Smooth muscle cell (in vitro differentiated cells): ENCODE data around the gene KCNK2. TPM values are rescaled to one million over a fixed set of nuclear protein-coding genes. Genes with fewer than 3 reads are reported as not detected.

Source experiments
- DNase-seq: peaks from one replicate; lab custom pipeline; 2025; ENCODE audit not compliant: unreplicated experiment; lab: John Stamatoyannopoulos, UW
- H2AFZ ChIP-seq: fragments of 200-600 bp; sonication (generic); 2 replicates; pipeline ENCODE4 v1.6.0; 2016; ENCODE audit warnings: antibody characterized with exemption, low read depth, mild to moderate bottlenecking
- H3F3A ChIP-seq: fragments of 200-600 bp; sonication (generic); 2 replicates; pipeline ENCODE4 v1.6.0; 2017; ENCODE audit warnings: antibody characterized with exemption, low read depth
- H3K27ac ChIP-seq: fragments of 200-600 bp; sonication (generic); 2 replicates; pipeline ENCODE4 v1.5.1; 2016; ENCODE audit warnings: low read depth, mild to moderate bottlenecking
- H3K27me3 ChIP-seq: fragments of 200-600 bp; sonication (generic); 2 replicates; pipeline ENCODE4 v1.6.1; 2016; ENCODE audit warnings: low read depth, mild to moderate bottlenecking
- H3K36me3 ChIP-seq: fragments of 200-600 bp; sonication (generic); 2 replicates; pipeline ENCODE4 v1.5.1; 2016; ENCODE audit warnings: low read depth
- H3K4me1 ChIP-seq: fragments of 200-600 bp; sonication (generic); 2 replicates; pipeline ENCODE4 v1.5.1; 2016; ENCODE audit warnings: low read depth
- H3K4me2 ChIP-seq: fragments of 200-600 bp; sonication (generic); 2 replicates; pipeline ENCODE4 v1.6.0; 2016; ENCODE audit warnings: mild to moderate bottlenecking
- H3K4me3 ChIP-seq: fragments of 200-600 bp; sonication (generic); 2 replicates; pipeline ENCODE4 v1.5.1; 2016; ENCODE audit warnings: mild to moderate bottlenecking
- H3K79me2 ChIP-seq: fragments of 200-600 bp; sonication (generic); 2 replicates; pipeline ENCODE4 v1.6.0; 2016; ENCODE audit warnings: low read depth, mild to moderate bottlenecking
- H3K9ac ChIP-seq: fragments of 200-600 bp; sonication (generic); 2 replicates; pipeline ENCODE4 v1.6.0; 2016; ENCODE audit warnings: low read depth
- H3K9me3 ChIP-seq: fragments of 200-600 bp; sonication (generic); replicated peaks from 2 replicates; pipeline ENCODE4 v1.5.1; 2016; ENCODE audit warnings: low read depth
- H4K20me1 ChIP-seq: fragments of 200-600 bp; sonication (generic); 2 replicates; pipeline ENCODE4 v1.6.0; 2016; ENCODE audit warnings: low read depth
- WGBS: methylation state at CpG from one replicate; pipeline ENCODE4 v1.1.7; 2016; ENCODE audit warnings: low lambda C conversion rate; 5-methylcytosine and 5-hydroxymethylcytosine counted together
- polyA plus RNA-seq: library from polyadenylated mRNA; unstranded; fragments of >200 nt; fragmentation: Nextera tagmentation; extraction: Ambion mirVana; gene quantifications from 2 replicates; pipeline ENCODE4 v1.2.1, GENCODE V29; 2016
- total RNA-seq: library from RNA; depleted of rRNA; stranded (reverse); fragments of >200 nt; gene quantifications from 2 replicates; pipeline ENCODE4 v1.2.3, GENCODE V29; 2014
- TF ChIP-seq, protein P1 (sequence below): fragments of 200-600 bp; sonication (generic); IDR thresholded peaks from 2 replicates; pipeline ENCODE4 v1.5.1; 2017; ENCODE audit warnings: borderline replicate concordance, mild to moderate bottlenecking, antibody characterized with exemption; ENCODE audit not compliant: insufficient read depth, poor library complexity, severe bottlenecking

KCNK2 gene
- total and polyA plus RNA-seq, 2 experiments from 2014 or later, result not detected

DNA sequence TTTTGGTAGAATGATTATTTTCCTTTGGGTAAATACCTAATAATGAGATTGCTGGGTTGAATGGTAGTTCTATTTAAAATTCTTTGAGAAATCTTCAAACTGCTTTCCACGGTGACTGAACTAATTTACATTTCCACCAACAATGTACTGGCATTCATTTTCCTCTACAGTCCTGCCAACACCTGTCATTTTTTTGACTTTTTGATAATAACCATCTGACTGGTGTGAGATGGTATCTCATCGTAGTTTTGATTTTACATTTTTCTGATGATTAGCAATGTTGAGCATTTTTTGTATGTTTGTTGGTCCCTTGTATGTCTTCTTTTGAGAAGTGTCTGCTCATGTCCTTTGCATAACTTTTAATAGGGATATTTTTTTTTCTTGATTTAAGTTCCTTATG is 23.5 kb downstream of the KCNK2 start:
- no peak overlapping the region for H3K4me2 ChIP-seq
- no peaks in the 10 kb centered on the region for H3K4me1 ChIP-seq
- H3K27ac ChIP-seq, result no peak overlapping the region
- H3K4me3 ChIP-seq, result no peak overlapping the region
- DNase-seq, result no peak
- H3F3A ChIP-seq, result no peaks in the 10 kb centered on the region
- no peaks in the 10 kb centered on the region for H3K79me2 ChIP-seq
- TF ChIP-seq, protein P1, sequence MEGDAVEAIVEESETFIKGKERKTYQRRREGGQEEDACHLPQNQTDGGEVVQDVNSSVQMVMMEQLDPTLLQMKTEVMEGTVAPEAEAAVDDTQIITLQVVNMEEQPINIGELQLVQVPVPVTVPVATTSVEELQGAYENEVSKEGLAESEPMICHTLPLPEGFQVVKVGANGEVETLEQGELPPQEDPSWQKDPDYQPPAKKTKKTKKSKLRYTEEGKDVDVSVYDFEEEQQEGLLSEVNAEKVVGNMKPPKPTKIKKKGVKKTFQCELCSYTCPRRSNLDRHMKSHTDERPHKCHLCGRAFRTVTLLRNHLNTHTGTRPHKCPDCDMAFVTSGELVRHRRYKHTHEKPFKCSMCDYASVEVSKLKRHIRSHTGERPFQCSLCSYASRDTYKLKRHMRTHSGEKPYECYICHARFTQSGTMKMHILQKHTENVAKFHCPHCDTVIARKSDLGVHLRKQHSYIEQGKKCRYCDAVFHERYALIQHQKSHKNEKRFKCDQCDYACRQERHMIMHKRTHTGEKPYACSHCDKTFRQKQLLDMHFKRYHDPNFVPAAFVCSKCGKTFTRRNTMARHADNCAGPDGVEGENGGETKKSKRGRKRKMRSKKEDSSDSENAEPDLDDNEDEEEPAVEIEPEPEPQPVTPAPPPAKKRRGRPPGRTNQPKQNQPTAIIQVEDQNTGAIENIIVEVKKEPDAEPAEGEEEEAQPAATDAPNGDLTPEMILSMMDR, result no peak
- H3K27me3 ChIP-seq, result no peaks in the 10 kb centered on the region
- no peaks in the 10 kb centered on the region for H4K20me1 ChIP-seq
- no peaks in the 10 kb centered on the region for H3K9me3 ChIP-seq
- H2AFZ ChIP-seq, result no peak overlapping the region
- H3K9ac ChIP-seq, result no peak overlapping the region
- H3K36me3 ChIP-seq, result no peaks in the 10 kb centered on the region
- WGBS, result 83% methylated on average over 2 of the region's 2 CpGs

DNA sequence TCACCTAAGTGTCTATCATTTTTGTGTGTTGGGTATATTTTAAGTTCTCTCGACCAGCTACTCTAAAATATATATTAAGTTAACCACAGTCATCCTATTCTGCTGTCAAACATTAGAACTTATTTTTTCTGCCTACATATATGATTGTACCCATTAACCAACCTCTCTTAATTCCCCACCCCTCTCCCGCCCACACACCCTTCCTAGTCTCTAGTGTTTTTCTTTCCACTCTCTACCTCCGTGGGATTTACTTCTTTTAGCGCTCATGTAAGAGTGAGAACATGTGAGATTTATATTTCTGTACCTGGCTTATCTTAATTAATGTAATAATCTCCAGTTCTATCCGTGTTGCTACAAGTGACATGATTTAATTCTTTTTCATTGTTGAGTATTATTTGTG is 26.6 kb downstream of the KCNK2 start:
- Histone ChIP-seq H2AFZ (no peak overlapping the region), H3K36me3 (no peaks in the 10 kb centered on the region), H3K4me1 (no peaks in the 10 kb centered on the region), H3K27me3 (no peaks in the 10 kb centered on the region), H3K27ac (no peak overlapping the region), H3K9ac (no peak overlapping the region), H3K4me2 (no peak overlapping the region), H3K79me2 (no peaks in the 10 kb centered on the region), H3F3A (no peaks in the 10 kb centered on the region), H3K9me3 (no peaks in the 10 kb centered on the region), H3K4me3 (no peak overlapping the region), H4K20me1 (no peaks in the 10 kb centered on the region)
- DNase-seq, result no peak
- 79% methylated on average over 5 of the region's 5 CpGs for WGBS
- TF ChIP-seq, protein P1, result no peak

DNA sequence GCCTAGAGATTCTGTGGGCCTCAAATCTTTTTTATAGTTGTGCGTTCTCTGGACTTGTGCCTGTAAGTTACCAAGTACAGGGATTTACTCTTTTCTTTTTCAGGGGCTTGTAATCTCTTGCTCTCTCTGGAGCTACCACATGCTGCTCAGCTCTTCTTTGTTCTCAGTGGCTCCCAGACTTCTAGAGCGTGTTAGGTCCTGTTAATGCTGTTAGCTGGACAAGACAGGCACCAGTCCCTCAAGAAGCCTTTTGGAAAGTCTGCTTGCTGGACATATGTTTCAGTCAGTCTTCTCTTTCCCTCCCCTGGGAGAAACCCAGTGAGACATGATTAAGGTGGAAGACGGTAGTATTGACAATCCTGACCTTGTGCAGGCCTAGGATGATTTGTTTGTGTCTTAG is 29.4 kb downstream of the KCNK2 start:
- no peaks in the 10 kb centered on the region for H3K9me3 ChIP-seq
- no peak overlapping the region for H2AFZ ChIP-seq
- DNase-seq, result no peak
- H3K4me1 ChIP-seq, result no peaks in the 10 kb centered on the region
- H3K4me2 ChIP-seq, result no peak overlapping the region
- H3K4me3 ChIP-seq, result no peak overlapping the region
- H3F3A ChIP-seq, result no peaks in the 10 kb centered on the region
- WGBS, result 55% methylated on average over 3 of the region's 3 CpGs
- H3K79me2 ChIP-seq, result no peaks in the 10 kb centered on the region
- no peaks in the 10 kb centered on the region for H4K20me1 ChIP-seq
- TF ChIP-seq, protein P1, result no peak
- no peaks in the 10 kb centered on the region for H3K27me3 ChIP-seq
- H3K36me3 ChIP-seq, result no peaks in the 10 kb centered on the region
- H3K27ac ChIP-seq, result no peak overlapping the region
- H3K9ac ChIP-seq, result no peak overlapping the region

DNA sequence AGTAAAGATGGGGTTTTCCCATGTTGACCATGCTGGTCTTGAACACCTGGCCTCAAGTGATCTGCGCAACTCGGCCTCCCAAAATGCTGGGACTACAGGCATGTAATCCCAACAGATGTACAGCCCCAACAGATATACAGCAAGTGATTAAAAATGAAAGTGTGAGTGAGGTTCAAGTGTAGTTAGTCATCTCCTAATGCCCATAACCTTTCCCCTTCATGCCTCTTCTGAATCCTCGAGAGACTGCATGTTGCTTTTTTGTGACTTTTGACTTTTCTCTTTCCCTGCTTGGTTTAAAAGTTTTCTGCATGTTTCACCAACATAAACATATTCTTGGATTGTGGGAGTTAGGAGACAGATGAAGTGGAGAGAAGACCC is 31.2 kb downstream of the KCNK2 start:
- Histone ChIP-seq H3K4me2 (no peak overlapping the region), H3K36me3 (no peaks in the 10 kb centered on the region), H4K20me1 (no peaks in the 10 kb centered on the region), H3K79me2 (no peaks in the 10 kb centered on the region), H3K4me3 (no peak overlapping the region), H3F3A (no peaks in the 10 kb centered on the region), H3K9me3 (no peaks in the 10 kb centered on the region), H3K9ac (no peak overlapping the region), H3K27ac (no peak overlapping the region), H2AFZ (no peak overlapping the region), H3K4me1 (no peaks in the 10 kb centered on the region), H3K27me3 (no peaks in the 10 kb centered on the region)
- TF ChIP-seq, protein P1, result no peak
- no peak for DNase-seq
- WGBS, result 86% methylated on average over 3 of the region's 3 CpGs
